HG03342 (cell line): ENCODE measurements around the gene IL1RAPL1.
"Not testable (repeated sequence)": the region's sequence is repeated elsewhere in the genome, so short reads cannot be mapped to it uniquely, and the experiment has no call there.

Experiments
- ATAC-seq: cut with Tn5 transposase; IDR thresholded peaks from one replicate; pipeline ENCODE4 v1.9.1; 2021; ENCODE audit warnings: mild to moderate bottlenecking, moderate library complexity; ENCODE audit not compliant: unreplicated experiment

IL1RAPL1 gene

DNA sequence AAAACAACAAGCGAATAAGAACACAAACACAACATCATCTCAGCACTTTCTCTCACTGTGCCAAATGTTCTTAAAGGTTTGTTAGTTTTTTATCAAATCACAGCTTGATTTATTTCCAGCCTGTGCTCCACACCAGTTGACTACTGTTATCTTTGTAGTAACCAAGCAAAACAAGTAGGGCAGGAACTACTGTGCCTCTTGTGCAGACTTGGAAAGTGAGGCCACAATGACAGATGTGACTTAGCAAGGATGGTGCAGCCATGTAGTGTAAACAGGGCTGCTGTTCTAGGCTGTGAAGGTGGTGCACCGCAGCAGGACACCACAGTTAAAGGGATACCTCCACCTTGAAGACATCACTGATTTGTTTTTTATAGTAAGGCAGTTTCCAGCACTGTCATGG, 170.0 kb downstream of the IL1RAPL1 start:
- no peak for ATAC-seq

DNA sequence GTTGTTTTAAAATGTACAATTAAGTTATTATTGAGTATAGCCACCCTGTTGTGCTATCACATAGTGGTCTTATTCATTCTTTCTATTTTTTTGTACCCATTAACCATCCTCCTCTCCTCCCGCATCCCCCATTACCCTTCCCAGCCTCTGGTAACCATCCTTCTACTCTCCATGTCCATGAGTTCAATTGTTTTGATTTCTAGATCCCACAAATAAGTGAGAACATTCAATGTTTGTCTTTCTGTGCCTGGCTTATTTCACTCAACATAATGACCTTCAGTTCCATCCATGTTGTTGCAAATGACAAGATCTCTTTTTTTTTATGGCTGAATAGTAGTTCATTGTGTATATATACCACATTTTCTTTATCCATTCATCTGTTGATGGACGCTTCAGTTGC, 179.3 kb downstream of the IL1RAPL1 start:
- not testable (repeated sequence) for ATAC-seq

DNA sequence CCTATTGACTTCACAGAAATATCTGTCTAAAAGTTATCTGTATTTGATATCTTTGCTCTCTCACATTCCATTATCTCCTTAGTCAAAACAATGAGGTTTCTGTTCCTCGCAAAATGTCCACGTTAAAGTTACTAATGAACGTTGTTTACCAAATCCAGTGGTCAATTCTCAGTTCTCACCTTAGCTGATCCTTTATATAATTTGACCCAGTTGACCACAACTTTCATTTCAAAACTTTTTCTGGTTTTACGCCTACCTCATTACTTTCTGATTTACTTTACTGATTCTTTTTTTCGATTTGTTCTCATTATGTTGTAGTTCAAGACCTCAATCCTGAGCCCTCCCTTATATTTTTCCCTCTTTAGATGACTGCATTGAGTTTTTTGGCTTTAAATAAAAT, 186.6 kb downstream of the IL1RAPL1 start:
- ATAC-seq, result no peak

DNA sequence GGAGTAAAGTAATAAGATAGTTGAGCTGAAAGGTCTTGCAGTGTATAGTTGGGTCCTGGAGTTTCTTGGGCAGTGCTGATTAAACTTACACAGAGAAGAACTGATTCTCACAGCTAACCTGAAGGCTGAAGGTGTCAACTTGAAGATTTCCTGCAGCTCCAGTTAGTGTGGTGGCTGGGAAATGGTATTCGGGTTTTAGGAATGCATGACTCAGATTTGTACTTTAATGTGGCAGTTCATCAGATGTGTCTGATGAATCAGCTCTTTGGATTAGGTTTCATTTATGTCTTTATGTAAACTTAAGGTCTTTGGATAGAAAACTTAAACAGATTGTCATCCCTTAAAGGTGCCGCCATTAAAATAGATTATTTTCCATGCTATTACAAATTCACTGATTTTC, 200.0 kb downstream of the IL1RAPL1 start:
- ATAC-seq, result no peak

DNA sequence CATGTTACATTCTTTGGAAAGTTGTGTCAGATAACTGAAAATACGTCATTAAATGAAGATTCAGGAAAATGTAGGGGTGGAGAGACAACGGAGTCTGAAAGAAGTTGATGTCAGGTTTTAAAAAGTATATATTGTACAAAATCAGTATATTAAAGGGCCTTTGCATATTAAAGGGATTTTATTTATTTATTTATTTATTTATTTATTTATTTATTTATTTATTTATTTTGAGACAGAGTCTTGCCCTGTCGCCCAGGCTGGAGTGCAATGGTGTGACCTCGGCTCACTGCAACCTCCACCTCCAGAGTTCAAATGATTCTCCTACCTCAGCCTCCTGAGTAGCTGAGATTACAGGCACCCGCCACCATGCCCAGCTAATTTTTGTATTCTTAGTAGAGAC, 213.4 kb downstream of the IL1RAPL1 start:
- ATAC-seq, result not testable (repeated sequence)

DNA sequence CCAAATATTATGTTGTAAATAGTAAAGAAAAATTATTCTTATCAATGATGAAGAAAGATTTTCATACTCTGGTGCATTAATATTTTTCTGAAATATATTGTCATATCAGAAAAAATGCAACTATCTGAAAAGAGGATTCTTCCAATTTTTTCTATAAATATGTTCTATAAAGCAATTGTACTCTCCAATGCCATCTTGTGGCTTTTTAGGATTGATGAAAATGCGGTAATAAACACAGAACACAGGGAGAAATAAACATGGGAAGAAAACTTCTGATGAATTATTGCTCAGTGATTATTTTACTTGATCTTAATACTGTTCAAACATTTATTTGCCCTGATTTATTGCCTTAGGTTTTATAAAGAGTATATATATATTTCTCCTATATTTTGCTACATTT, 215.4 kb downstream of the IL1RAPL1 start:
- ATAC-seq, result no peak

DNA sequence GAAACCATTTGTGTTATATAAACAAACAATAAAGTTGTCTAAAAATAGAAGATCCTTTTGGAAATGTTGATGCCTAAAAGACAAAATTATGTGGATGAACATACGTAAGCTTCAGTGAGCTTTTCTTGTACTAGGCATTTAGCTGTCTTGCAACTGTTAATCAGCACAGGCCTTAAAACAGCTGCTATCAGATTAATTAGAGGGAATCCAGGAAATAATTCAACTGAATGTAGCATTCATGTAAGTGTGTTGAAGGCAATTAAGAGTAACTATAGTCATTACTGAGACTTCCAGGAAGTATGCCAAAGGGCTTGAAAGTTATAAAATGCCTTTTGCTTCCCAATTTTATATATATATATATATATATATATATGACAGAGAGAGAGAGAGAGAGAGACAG, 248.7 kb downstream of the IL1RAPL1 start:
- no peak for ATAC-seq

DNA sequence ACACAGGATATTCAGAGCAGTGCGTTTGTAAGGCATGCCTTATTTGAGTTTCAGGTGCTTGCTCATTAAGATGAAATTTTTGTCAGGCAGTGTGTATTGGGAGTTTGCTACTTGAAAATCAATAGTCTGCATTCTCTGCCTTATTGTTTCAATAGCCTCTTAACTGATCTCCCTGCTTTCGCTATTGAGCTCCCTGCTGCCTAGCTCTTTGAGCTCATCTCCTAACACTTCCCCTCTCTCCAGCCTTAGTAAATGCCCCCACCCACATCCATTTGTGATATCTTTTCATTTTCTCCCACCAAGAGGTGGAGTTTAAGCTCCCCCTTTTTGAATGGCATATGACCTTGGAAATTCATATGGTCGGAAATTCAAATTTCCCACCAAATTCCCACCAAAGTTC, 256.6 kb downstream of the IL1RAPL1 start:
- ATAC-seq, result no peak

DNA sequence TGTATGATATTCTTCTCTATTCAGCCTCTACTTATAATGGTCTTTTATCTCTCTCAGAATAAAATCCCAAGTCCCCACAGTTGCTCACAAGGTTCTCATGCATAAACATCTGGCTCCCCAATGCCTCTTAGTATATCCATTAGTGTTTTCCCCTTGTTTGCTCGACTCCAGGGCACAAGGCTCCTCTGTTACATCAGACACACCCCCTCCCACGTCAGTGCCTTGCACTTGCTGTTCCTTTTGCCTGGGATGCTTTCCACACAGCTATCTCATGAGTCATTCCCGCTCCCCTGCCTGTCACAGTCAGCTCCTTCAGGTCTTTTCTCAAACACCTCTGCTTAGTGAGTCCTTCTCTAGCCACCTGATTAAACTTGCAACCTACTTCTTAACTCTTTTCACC, 260.2 kb downstream of the IL1RAPL1 start:
- no peak for ATAC-seq

DNA sequence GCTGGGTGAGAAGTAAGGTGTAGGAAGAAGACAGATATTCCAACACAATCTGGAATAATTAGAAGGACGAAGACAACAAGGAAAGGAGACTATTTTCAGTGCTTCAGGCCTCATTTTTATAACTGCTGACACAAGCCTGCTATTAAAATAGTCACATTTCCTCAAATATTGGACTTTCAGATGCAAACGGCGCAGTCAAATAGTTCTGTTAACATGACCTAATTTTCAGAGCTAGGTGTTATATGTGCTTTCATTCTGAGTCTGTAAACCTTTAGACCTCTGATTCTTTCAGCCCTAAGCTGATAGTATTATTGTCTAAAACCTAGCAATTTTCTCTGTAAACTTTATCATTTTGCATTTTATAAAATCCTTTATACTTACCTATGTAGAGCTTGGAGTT, 261.5 kb downstream of the IL1RAPL1 start:
- ATAC-seq, result no peak

DNA sequence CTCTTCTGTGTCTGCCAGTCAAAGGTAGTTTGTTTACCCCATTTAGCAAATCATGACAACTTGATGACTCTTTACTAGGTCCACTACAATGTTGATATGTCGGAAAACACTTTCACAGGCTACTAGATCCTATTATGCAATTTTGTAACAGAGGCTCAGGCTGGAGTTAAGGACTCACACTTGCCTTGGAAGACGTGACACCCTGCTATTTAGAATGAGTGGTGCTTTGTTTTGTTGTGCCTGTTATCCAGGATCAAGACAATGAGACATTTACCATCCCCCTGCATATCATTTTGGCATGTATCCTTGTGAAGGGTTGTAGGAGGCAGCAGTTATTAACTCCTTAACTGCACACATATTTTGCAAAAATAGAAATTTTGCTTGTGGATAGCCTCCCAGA, 263.7 kb downstream of the IL1RAPL1 start:
- no peak for ATAC-seq

DNA sequence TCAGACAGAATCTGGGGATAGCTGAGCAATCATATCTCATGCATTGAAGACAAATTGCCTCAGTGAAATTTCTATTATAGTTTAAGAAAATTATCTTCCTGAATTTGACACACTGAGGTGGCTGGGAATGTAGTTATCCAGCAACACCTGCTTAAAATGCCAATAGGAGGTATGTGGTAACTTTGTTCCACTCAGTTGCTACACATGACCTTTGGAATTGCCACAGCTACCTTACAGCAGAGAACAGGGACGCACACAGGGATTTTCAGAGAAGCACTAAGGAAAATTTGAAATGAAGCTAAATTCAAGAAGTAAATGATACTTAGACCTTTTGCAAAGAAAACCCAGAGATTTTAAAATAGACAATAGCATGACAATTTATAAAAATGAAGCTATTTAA, 264.6 kb downstream of the IL1RAPL1 start:
- ATAC-seq, result no peak

DNA sequence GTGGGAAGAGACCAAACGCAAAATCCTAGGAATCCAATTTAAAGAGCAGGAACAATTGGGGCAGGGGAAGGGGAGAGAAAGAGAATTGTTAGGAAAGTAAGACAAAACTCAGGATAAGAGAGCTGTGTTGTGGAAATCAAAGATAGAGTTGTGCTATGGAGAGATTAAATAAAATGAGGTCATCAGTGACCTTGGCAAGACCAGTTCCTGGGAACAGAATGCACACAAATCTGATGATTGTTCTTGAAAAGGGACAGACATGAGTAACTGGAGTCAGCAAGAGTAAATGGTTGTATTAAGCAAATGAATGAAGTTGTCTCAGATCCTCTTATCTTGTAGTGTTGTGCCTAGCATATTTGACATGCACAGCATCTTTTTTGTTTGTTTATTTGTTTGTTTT, 267.4 kb downstream of the IL1RAPL1 start:
- ATAC-seq, result no peak

DNA sequence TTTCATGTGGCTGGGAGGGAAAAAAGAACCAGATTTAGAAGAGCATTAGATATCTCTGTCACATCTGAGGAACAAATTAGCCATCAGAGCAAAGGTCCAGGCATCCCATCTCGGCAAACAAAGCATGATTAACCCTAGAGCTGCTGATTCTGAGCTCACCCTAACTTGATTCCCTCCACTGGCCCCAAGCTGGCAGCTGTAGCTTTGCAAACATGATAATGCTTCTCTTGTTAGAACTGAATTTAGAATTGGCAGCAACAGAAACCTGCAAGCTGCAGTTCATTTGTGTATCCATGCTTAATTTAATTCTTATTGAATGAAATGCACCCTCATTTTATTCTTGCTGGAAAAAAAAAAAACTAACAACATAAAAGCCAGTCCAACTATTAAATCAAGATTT, 289.2 kb downstream of the IL1RAPL1 start:
- ATAC-seq, result no peak

DNA sequence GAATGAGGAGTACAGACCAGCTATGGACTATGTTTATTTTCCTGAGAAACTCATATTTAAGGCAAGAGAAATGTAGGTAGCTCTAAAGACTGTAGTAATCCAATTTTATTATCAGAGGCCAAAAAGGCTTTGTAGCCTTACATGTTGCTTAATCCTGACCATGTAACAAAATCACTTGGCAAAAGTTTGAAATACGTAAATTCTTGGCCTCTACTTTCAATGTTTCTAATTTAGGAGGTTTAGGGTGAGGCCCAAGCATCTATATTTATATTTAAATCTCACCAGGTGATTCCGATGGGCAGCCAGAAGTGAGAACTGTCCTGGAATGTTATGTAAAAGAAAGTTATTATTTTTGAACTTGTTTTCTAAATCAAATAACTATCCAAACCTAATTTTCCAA, 289.7 kb downstream of the IL1RAPL1 start:
- ATAC-seq, result no peak

DNA sequence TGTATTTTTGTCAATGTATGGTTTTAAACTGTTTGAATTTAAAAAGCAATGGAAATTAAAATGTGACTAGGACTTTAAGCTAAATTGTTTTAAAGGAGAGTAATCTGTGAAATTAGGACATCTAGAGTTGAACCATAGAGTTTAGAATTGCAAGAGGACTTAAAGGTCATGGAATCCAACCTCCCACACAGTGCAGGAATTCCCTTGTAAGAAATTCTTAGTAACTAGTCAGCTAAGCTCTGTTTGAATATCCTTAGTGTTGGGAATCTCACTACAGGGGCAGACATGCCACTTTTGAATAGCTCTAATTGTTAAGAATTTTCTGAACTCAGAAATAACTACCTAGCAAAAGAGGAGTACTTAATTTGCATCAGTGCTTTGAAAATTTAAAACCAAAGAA, 292.9 kb downstream of the IL1RAPL1 start:
- ATAC-seq, result no peak

DNA sequence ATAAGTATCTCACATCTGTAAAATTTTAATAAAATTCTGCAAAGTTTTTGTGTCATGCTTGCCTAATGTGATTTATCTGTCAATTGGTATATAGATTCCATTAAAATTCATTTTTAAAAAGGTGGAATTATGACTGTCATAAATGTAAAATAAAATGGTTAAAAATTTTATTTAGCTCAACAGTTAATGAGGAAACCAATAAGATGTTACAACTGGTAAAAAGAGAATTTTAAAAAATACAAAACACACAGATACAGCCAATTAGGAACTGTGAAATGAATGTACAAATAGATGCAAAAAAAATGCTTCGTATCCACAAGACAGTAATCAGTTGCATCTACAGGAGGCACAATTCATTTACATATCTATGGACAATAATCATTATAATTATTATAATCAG, 297.6 kb downstream of the IL1RAPL1 start:
- ATAC-seq, result no peak

DNA sequence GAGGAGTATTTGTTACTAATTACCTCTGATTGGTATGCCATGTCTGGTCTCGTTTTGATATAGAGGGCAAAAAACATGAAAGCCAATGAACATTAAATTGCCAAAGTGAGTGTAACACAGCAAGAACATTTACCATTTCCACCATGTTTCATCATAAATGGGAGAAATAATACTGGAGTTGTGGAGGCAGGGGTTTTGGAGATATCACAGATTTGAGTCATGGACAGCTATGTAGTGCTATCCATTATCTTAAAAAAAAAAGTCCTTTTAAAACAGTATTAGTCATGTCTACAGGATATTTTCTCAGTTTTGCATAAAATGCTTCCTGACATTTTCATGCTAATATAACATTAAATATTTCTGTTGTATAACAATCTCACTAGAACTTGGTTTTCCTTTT, 301.2 kb downstream of the IL1RAPL1 start:
- no peak for ATAC-seq

DNA sequence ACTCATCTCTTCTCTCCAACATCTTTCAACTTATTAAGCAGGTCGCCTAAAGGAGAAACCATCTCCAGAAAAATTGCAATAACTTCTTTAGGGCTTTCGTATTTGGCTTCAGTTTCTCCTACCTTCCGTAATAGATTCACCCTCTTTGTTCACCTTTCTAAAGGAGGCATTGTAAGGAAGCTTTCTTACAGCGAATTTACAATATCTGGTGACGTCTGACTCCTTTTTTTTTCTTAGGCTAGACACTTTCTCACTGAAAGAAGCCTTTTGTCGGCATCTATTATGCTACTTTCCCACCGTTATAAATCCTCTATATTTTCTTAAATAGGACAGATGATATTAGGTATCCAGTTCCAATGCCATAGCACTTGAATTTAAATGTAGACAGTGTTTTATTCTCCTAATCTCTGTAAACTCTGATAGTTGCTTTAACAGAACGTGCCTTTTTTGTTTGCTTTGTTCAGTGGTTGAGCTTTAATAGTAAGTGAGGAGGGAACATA, 302.4 kb downstream of the IL1RAPL1 start:
- no peak for ATAC-seq

DNA sequence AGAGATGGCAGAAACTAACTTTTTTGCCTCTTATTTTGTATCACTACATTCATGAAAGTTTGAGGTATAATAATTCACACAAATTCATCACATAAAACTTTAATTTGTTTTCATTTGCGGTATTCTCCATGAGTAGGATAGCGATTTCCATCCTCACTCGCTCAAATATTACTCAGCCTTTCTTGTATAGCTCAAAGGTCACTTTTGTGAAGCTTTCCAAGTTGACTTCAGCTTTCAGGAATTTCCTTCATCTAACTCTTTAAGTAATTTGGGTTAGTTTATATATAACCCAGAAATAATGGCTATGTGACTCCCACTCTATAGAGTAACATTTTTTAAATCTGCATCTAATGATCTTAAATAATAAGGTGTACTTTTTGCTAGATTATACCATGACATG, 314.4 kb downstream of the IL1RAPL1 start:
- ATAC-seq, result no peak

DNA sequence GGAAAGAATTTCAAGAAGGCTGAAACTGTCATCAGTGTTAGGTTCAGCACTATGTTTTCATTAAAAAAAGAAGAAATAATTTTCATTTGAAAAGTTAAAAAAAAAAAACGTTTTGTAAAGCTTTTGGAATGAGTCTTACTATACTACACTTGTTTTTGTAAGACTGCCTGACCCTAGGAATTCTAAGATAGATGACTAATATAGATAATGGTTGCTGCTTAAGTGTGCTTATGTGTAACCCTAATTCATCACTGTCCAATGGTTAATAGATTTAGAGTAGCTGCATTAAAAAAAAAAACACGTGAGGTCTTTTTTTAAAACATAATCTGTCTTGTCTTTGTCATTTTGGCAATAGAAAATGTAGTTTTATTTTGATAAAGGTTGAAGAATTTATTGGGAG, 323.2 kb downstream of the IL1RAPL1 start:
- no peak for ATAC-seq

DNA sequence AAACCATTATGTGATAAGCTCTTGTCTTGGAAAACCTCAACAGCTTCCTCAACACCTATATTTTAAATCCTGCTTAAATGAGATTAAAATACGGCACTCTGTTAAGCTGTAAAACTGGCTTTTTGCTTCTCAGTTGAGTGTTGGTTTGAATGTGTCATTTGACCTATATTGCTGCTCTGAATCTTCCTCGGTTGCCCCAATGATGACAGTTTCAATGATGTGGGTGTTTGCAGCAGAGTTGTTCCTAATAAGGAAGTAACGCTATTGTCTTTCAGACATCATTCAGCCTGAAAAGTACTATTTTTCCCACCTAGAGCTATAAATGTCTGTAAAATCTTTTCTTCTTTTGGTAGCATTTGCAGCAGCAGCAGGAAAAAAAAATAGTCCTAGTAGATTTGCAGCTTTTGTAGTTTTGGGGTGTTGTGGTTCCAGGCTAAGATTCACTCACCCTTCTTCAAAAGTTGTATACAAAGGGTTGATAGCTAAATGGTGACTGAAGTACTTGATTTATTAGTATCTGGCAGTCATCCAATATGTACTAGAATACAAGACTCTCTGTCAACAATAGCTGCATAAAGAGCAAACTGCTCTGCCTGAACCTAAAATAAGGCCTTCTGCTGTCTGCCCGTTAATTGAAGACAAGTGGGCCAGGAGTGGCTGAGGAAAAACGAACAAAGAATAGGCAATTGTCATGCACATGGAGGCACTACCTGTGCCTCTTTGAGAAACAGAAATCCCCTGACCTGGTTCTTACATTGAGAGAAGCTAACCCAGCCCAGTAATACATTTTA, 333.1 kb downstream of the IL1RAPL1 start:
- ATAC-seq, result no peak

DNA sequence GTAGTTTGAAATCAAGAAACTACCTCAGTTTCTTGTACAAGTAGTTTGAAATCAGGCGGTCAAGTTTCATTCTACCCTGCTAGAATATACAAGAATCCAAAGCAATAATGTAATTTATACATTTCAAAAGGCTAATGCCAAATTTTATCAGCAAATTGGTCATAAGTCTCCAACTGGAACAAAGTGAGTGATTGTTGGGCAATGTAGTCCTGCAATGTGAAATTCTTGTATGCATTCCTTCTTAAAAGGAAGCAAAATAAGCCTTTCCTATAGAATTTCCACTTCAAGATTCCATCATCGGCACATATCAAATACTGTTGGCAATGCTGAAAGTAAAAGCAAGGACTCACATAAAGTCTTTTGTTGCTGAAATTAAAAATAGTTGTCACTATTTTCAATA, 334.9 kb downstream of the IL1RAPL1 start:
- ATAC-seq, result no peak
